Measurements from ENCODE around the gene ZNF688.
"Not testable (repeated sequence)": the region's sequence is repeated elsewhere in the genome, so short reads cannot be mapped to it uniquely, and the experiment has no call there.

DNA sequence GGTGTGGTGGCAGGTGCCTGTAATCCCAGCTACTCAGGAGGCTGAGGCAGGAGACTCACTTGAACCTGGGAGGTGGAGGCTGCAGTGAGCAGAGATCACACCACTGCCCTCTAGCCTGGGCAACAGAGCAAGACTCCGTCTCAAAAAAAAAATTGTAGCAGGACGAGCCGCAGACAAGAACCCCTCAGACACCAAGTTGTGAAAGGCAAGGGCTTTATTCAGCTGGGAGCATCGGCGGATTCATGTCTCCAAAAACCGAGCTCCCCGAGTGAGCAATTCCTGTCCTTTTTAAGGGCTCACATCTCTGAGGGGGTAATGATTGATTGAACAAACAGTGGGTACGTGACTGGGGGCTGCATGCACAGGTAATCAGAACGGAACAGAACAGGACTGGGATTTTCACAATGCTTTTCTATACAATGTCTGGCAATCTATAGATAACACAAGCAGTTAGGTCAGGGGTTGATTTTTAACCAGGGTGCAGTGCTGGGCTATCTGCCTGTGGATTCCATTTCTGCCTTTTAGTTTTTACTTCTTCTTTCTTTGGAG lies 30.5 kb downstream of the ZNF688 start:
- TF ChIP-seq CTCF, POLR2A, POLR2AphosphoS5, EP300 (IDR thresholded peaks at IDR 0.05): not testable (repeated sequence)
